T-helper 2 cell treated with Interferon-gamma antibody and Interleukin-4, amounts not matched to agents 5 μg/mL and 100 μg/mL, for 36 hours (primary cell): Measurements from ENCODE around the gene PUSL1.
"Not testable (repeated sequence)": the region's sequence is repeated elsewhere in the genome, so short reads cannot be mapped to it uniquely, and the experiment has no call there.

Source experiments
- DNase-seq: peaks from one replicate; pipeline ENCODE4 v3.0.0; 2021; ENCODE audit warnings: low spot score
- H3K27ac Mint-ChIP-seq: one replicate; pipeline ENCODE4 v1.8.0; 2021; ENCODE audit warnings: mild to moderate bottlenecking, mixed read lengths
- H3K27me3 Mint-ChIP-seq: one replicate; pipeline ENCODE4 v1.8.0; 2021; ENCODE audit warnings: low read depth, mixed read lengths
- H3K36me3 Mint-ChIP-seq: one replicate; pipeline ENCODE4 v1.8.0; 2021; ENCODE audit warnings: low read depth, mixed read lengths
- H3K4me1 Mint-ChIP-seq: one replicate; pipeline ENCODE4 v1.8.0; 2021; ENCODE audit warnings: low read depth, mixed read lengths
- H3K4me3 Mint-ChIP-seq: one replicate; pipeline ENCODE4 v1.8.0; 2022; ENCODE audit warnings: mild to moderate bottlenecking, moderate library complexity, mixed read lengths
- H3K9me3 Mint-ChIP-seq: one replicate; pipeline ENCODE4 v1.8.0; 2021; ENCODE audit warnings: mixed read lengths

The PUSL1 gene

DNA sequence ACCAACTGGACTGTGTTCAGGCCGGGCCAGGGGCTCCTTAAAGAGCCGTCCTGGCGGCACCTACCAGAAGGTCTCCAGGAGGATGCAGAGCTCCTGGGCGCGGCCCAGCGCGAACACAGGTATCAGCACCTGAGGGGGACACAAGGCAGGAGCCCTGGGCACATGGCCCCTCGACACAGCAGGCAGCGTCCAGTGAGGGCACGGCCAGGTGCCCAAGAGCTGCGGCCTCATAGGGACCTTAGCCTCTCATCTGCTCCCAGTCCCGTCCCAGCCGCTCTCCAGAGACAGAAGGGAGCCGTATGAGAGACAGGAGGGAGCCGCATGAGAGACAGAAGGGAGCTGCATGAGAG is 5.8 kb downstream of the PUSL1 start:
- H3K4me1 Mint-ChIP-seq, result peaks cover 2% of the 10 kb centered on the region
- H3K9me3 Mint-ChIP-seq, result no peaks in the 10 kb centered on the region
- no peak overlapping the region for H3K4me3 Mint-ChIP-seq
- no peaks in the 10 kb centered on the region for H3K27me3 Mint-ChIP-seq
- H3K36me3 Mint-ChIP-seq, result peaks cover 20% of the 10 kb centered on the region
- H3K27ac Mint-ChIP-seq, result no peak overlapping the region
- no peak for DNase-seq

DNA sequence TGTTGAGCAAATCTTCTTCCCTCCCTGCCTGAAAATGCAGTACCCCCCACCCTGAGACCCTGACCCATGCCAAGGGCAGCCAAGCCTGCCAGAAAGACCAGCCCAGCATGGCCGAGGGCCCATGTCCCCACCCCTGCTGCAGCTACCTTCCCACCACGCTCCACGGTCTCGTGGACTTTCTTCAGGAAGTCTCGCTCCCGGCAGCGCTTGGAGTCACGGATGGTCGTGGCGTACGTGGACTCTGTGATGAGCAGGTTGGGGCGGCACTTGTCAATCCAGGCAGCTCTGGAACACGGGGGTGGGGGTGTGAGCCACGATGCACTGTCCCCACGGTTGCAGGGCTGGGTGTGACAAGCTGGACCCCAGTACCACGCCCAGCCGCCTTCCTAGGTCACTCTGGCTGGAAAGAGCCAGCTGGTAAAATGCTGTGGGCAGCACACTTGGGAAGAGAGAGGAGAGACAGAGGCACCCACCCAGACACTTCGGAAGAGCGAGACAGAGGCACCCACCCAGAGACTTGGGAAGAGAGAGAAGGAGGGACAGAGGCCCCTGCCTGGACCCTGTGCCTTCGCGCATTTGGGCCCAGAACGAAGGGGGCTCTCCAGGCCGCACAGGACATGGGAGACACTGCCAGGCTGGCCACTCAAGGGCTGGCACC is 6.4 kb downstream of the PUSL1 start:
- Mint-ChIP-seq H3K4me1 (peaks cover 2% of the 10 kb centered on the region), H3K9me3 (no peaks in the 10 kb centered on the region), H3K27ac (no peak overlapping the region), H3K4me3 (no peak overlapping the region), H3K36me3 (peaks cover 21% of the 10 kb centered on the region), H3K27me3 (no peaks in the 10 kb centered on the region)
- no peak for DNase-seq

GRCh38 chr1:1315435-1315954 is 7.1 kb downstream of the PUSL1 start:
- Mint-ChIP-seq H3K4me3 (no peak overlapping the region), H3K27ac (no peak overlapping the region), H3K36me3 (peaks cover 21% of the 10 kb centered on the region), H3K9me3 (no peaks in the 10 kb centered on the region), H3K27me3 (no peaks in the 10 kb centered on the region), H3K4me1 (peaks cover 2% of the 10 kb centered on the region)
- no peak for DNase-seq

DNA sequence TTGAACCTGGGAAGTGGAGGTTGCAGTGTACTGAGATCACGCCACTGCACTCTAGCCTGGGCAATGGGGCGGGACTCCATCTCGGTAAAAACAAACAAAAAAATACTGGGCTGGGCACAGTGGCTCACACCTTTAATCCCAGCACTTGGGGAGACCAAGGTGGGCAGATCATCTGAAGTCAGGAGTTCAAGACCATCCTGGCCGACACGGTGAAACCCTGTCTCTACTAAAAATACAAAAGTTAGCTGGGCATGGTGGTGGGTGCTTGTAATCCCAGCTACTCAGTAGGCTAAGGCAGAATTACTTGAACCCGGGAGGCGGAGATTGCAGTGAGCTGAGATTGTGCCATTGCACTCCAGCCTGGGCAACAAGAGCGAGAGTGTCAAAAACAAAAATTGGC is 7.8 kb downstream of the PUSL1 start:
- H3K4me1 Mint-ChIP-seq, H3K27me3 Mint-ChIP-seq, DNase-seq, H3K9me3 Mint-ChIP-seq, H3K4me3 Mint-ChIP-seq, H3K27ac Mint-ChIP-seq: not testable (repeated sequence)
- H3K36me3 Mint-ChIP-seq, result peaks cover 21% of the 10 kb centered on the region

GRCh38 chr1:1317420-1317819 is 9.0 kb downstream of the PUSL1 start:
- Mint-ChIP-seq H3K9me3 (no peaks in the 10 kb centered on the region), H3K27me3 (no peaks in the 10 kb centered on the region), H3K27ac (no peak overlapping the region), H3K4me1 (peaks cover 6% of the 10 kb centered on the region), H3K4me3 (no peak overlapping the region), H3K36me3 (peaks cover 21% of the 10 kb centered on the region)
- DNase-seq, result no peak

- peaks cover 8% of the 10 kb centered on the region for H3K4me1 Mint-ChIP-seq
- H3K27ac Mint-ChIP-seq, result no peak overlapping the region
- no peak for DNase-seq
- H3K4me3 Mint-ChIP-seq, result no peak overlapping the region
- no peaks in the 10 kb centered on the region for H3K27me3 Mint-ChIP-seq
- H3K9me3 Mint-ChIP-seq, result no peaks in the 10 kb centered on the region
- peaks cover 21% of the 10 kb centered on the region for H3K36me3 Mint-ChIP-seq
These were observed 9.8 kb downstream of the PUSL1 start for GRCh38 chr1:1318131-1318652.

GRCh38 chr1:1318777-1319645 is 10.6 kb downstream of the PUSL1 start:
- no peak overlapping the region for H3K4me3 Mint-ChIP-seq
- no peaks in the 10 kb centered on the region for H3K9me3 Mint-ChIP-seq
- peaks cover 12% of the 10 kb centered on the region for H3K4me1 Mint-ChIP-seq
- no peak for DNase-seq
- H3K27ac Mint-ChIP-seq, result no peak overlapping the region
- H3K36me3 Mint-ChIP-seq, result peaks cover 18% of the 10 kb centered on the region
- no peaks in the 10 kb centered on the region for H3K27me3 Mint-ChIP-seq

DNA sequence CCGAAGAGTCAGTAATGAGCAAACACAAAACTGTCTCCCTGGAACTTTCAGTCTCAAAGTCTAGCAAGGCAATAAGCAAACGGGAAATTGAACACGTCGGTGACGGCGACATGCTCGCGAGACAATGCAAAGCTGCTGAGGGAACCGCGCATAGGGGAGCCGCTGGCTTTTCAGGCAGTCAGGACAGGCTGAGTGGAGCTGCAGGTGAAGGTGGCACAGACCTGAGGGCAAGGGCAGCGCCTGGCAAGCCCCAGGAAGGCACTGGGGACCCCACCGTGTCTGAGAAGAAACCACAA is 11.2 kb downstream of the PUSL1 start:
- H3K4me1 Mint-ChIP-seq, result peaks cover 12% of the 10 kb centered on the region
- H3K27ac Mint-ChIP-seq, result no peak overlapping the region
- peaks cover 18% of the 10 kb centered on the region for H3K36me3 Mint-ChIP-seq
- no peak overlapping the region for H3K4me3 Mint-ChIP-seq
- DNase-seq, result no peak
- no peaks in the 10 kb centered on the region for H3K9me3 Mint-ChIP-seq
- no peaks in the 10 kb centered on the region for H3K27me3 Mint-ChIP-seq

DNA sequence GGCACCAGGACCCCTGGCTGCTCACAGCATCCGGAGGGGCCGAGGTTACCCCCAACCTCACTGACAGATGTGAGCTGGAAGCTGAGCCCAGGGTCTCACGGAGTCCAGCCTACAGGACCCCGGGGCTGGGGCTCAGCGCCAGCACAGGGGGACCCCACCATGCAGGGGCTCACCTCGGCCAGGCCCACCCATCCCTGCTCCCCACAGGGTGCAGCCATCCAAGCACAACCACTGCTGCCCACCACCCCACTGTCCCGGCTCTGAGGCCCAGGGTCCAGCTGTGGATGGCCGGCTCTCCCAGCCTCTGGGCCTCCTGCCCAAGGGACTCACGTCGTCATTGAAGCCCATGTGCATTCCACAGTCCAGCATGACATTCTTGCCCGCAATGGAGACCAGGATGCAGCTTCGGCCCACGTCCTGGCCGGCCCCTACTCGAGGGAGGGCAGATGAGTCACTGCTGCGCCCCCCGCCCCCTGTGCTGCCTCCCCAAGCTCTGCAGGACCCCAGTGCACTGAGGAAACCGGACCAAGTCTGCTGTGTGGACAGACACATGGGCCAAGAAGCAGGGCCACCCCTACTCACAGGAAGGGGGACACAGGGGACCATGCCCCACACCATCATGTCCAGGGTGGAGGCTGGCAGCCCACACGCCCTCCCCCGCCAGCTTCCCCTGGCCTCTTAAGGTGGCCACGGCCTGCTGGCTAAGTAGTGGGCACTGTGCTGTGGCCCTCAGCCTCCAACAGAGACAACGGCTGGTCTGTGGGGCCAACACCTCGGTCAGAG is 12.5 kb downstream of the PUSL1 start:
- H3K4me3 Mint-ChIP-seq, result no peak overlapping the region
- DNase-seq, result no peak
- peaks cover 15% of the 10 kb centered on the region for H3K36me3 Mint-ChIP-seq
- peaks cover 17% of the 10 kb centered on the region for H3K4me1 Mint-ChIP-seq
- no peak overlapping the region for H3K27ac Mint-ChIP-seq
- no peaks in the 10 kb centered on the region for H3K9me3 Mint-ChIP-seq
- no peaks in the 10 kb centered on the region for H3K27me3 Mint-ChIP-seq

DNA sequence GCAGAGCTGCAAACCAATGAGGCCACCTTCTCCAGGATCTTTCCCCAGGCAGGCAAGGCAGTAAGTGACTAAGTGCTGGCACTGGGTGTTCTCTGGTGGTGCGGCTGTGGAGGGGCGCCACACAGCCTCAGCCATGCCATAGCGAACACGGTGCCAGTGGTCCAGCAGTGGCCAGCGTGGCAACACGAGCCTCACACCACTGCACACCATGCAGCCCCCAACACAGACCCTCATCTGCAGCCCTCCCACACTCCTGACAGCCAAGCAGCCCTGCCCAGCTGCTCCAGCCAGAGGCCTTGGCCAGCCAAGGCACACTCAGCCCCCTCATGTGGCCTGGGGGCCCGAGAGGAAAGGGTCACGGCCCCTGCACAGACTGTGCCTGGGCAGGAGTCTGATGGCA is 13.1 kb downstream of the PUSL1 start:
- peaks cover 11% of the 10 kb centered on the region for H3K36me3 Mint-ChIP-seq
- no peak overlapping the region for H3K27ac Mint-ChIP-seq
- H3K9me3 Mint-ChIP-seq, result no peaks in the 10 kb centered on the region
- H3K27me3 Mint-ChIP-seq, result no peaks in the 10 kb centered on the region
- DNase-seq, result no peak
- peaks cover 22% of the 10 kb centered on the region for H3K4me1 Mint-ChIP-seq
- H3K4me3 Mint-ChIP-seq, result no peak overlapping the region

- DNase-seq, result no peak
- Mint-ChIP-seq H3K27me3 (no peaks in the 10 kb centered on the region), H3K9me3 (no peaks in the 10 kb centered on the region), H3K36me3 (peaks cover 9% of the 10 kb centered on the region), H3K27ac (peak overlapping the region; percentile 78), H3K4me3 (peak overlapping the region; percentile 72), H3K4me1 (peaks cover 22% of the 10 kb centered on the region)
These were observed 14.0 kb downstream of the PUSL1 start for GRCh38 chr1:1322418-1322817.

GRCh38 chr1:1322952-1323351 is 14.6 kb downstream of the PUSL1 start:
- no peak for DNase-seq
- Mint-ChIP-seq H3K36me3 (peaks cover 5% of the 10 kb centered on the region), H3K27me3 (no peaks in the 10 kb centered on the region), H3K27ac (peak overlapping the region; percentile 78), H3K9me3 (no peaks in the 10 kb centered on the region), H3K4me3 (peak overlapping the region; percentile 81), H3K4me1 (peaks cover 22% of the 10 kb centered on the region)

DNA sequence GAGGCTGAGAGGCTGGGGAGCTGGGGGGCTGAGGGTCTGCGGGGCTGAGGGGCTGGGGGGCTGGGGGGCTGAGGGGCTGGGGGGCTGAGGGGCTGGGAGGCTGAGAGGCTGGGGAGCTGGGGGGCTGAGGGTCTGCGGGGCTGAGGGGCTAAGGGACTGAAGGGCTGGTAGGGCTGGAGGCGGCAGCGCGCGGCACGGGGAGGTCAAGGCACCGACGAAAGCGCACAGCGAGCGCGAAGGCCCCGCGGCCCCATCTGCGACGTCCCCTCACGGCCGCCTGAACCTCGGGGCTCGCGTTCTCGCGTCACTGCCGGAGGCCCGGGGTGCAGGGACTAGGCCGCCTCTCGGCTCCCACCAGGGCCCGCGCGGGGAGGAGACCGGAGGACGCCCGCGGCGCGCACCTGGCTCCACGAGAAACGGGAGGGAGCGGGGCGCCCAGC is 15.7 kb downstream of the PUSL1 start:
- no peak for DNase-seq
- H3K4me3 Mint-ChIP-seq, result peak overlapping the region; percentile 74
- peaks cover 4% of the 10 kb centered on the region for H3K36me3 Mint-ChIP-seq
- no peaks in the 10 kb centered on the region for H3K9me3 Mint-ChIP-seq
- H3K27me3 Mint-ChIP-seq, result no peaks in the 10 kb centered on the region
- H3K4me1 Mint-ChIP-seq, result peaks cover 22% of the 10 kb centered on the region
- H3K27ac Mint-ChIP-seq, result peak overlapping the region; percentile 60
